Neural cell (in vitro differentiated cells): ENCODE results near the gene CPNE1.

Experiments used
- CTCF ChIP-seq: fragments of 450-650 bp; IDR thresholded peaks from 2 replicates; pipeline ENCODE4 v1.5.1; 2014; ENCODE audit warnings: antibody characterized with exemption, mild to moderate bottlenecking, moderate library complexity; ENCODE audit not compliant: poor library complexity, severe bottlenecking
- EP300 ChIP-seq: fragments of 450-650 bp; conservative IDR thresholded peaks from 2 replicates; pipeline ENCODE4 v1.6.1; 2014; ENCODE audit warnings: antibody characterized with exemption, mild to moderate bottlenecking, moderate library complexity; ENCODE audit not compliant: poor library complexity, severe bottlenecking
- EZH2 ChIP-seq: fragments of 200-600, 300-800 bp; shearing (Covaris generic), sonication (generic); IDR thresholded peaks from 2 replicates; pipeline ENCODE4 v1.6.1; 2014; ENCODE audit warnings: antibody characterized with exemption, low read length, borderline replicate concordance, mild to moderate bottlenecking; ENCODE audit not compliant: insufficient read depth, poor library complexity, severe bottlenecking
- MXI1 ChIP-seq: fragments of 450-650 bp; conservative IDR thresholded peaks from 2 replicates; pipeline ENCODE4 v1.6.1; 2014; ENCODE audit warnings: antibody characterized with exemption, mild to moderate bottlenecking; ENCODE audit not compliant: poor library complexity, severe bottlenecking
- POLR2AphosphoS5 ChIP-seq: IDR thresholded peaks from 2 replicates; pipeline ENCODE4 v1.6.1; 2012
- RAD21 ChIP-seq: fragments of 450-650 bp; conservative IDR thresholded peaks from 2 replicates; pipeline ENCODE4 v1.6.1; 2014; ENCODE audit warnings: antibody characterized with exemption, mild to moderate bottlenecking, moderate library complexity
- SMC3 ChIP-seq: fragments of 450-650 bp; conservative IDR thresholded peaks from 2 replicates; pipeline ENCODE4 v1.6.1; 2014; ENCODE audit warnings: antibody characterized with exemption, mild to moderate bottlenecking, moderate library complexity; ENCODE audit not compliant: poor library complexity

GRCh38 chr20:35592339-35592974 is 72.2 kb downstream of the CPNE1 start:
- TF ChIP-seq CTCF (no peak), POLR2AphosphoS5 (no peak), SMC3 (no peak), EZH2 (no peak), MXI1 (no peak), EP300 (no peak), RAD21 (no peak)
